Measurements from ENCODE around the gene APOL5. TPM values are rescaled to one million over a fixed set of nuclear protein-coding genes. Genes with fewer than 3 reads are reported as not detected.

APOL5 gene
- total RNA-seq, 2 experiments from 2014 or later = not detected

Other genes starting within 250 kb of the APOL5 start
- under 1 TPM in 1 of 2 experiments, not detected in 1; 0.11 TPM for gene RASD2, start 177.0 kb upstream of the APOL5 start, total RNA-seq
- 1 to 10 TPM; 1.5 to 1.8 TPM for gene MB, start 100.5 kb upstream of the APOL5 start, total RNA-seq
- gene APOL6, start 69.4 kb upstream of the APOL5 start, total RNA-seq = 10 to 100 TPM; 28.5 to 29.1 TPM